Stimulated activated CD8-positive, alpha-beta memory T cell treated with anti-CD3 and anti-CD28 coated beads, Interleukin-7, amount 100 ng/mL, for 1 hour (primary cell): Measurements from ENCODE around the gene SLC17A8.

Source experiments
- DNase-seq, 2 donors: peaks; one replicate each; pipeline ENCODE4 v3.0.0-alpha.2; 2020; ENCODE audit warnings: low read depth in 2 of 2

Gene SLC17A8

DNA sequence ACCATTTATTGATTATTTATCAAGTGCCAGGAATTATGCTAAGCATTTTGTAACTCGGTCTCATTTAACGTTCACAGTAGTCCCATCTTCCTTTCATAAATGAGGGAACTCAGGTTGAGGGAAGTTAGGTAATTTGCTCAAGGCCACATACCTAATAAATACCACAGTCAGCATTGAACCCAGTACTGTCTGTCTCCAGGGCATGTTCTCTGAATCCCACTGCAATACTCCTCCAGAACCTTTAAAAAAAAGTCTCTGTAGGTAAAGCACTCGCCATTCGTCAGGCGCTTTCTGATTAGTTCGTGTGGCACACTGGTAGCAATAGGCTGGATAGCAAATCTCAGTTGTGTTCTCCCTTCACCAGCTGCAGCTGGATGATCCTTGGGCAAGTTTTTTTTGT is 14.3 kb downstream of the SLC17A8 start:
- DNase-seq = no peak

- DNase-seq = no peak
Observed at GRCh38 chr12:100372853-100373640, 16.2 kb downstream of the SLC17A8 start.

- no peak for DNase-seq
Observed at GRCh38 chr12:100375038-100375735, 18.3 kb downstream of the SLC17A8 start.

DNA sequence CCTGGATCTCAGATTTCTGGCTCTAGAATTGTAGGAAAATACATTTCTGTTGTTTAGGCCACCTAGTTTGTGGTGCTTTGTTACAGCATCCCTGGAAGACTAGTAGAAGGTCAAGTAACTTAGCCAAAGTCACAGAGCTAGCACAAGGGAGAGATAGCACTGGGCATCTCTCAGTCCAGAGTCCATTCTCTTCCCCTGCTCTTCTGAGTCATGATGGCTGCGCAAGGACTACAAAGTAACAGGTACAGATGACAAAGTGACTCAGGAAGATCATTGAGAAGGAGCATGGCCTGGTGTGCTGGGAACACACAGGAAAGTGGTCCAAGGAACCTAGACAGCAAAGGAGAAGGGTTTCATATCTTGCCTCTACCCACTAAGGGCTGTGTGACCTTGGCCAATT is 19.3 kb downstream of the SLC17A8 start:
- DNase-seq = no peak

- no peak for DNase-seq
Observed at GRCh38 chr12:100381379-100381778, 24.5 kb downstream of the SLC17A8 start.

GRCh38 chr12:100382338-100382737 is 25.5 kb downstream of the SLC17A8 start:
- DNase-seq = no peak

GRCh38 chr12:100383586-100384558 is 27.0 kb downstream of the SLC17A8 start:
- no peak for DNase-seq

DNA sequence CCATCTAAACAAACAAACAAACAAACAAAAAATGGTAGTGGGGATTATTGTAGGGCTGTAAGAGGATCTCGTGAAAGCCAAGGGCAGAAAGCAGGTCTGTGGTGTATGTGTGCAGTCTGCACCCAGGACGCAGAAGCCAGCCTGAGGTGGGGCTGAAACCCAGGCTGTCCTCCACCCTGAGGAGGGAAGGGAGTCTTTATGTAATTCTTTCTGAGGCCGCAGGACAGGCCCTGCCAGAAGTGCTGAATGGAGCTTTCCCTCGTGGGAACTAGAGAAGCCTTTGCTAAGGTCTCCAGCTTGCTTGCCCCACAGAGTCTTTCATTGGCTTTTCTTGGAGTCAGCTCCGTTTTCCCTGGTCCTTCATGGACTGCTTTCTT is 27.7 kb downstream of the SLC17A8 start:
- no peak for DNase-seq

GRCh38 chr12:100388382-100388781 is 31.5 kb downstream of the SLC17A8 start:
- no peak for DNase-seq

GRCh38 chr12:100391856-100392255 is 35.0 kb downstream of the SLC17A8 start:
- DNase-seq = no peak

DNA sequence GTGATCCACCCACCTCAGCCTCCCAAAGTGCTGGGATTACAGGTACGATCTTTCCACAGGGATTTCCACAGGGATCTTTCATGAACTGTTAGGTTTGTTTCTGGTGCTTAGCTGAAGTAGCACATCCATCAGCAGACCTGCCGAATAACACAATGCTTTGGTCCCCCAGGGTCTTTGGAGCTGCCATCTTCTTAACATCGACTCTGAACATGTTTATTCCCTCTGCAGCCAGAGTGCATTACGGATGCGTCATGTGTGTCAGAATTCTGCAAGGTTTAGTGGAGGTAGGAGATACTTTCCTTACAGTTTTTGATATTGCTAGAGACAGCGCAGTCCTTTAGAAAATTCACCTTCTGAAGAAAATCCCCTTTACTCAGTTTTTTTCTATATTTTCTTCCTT is 36.3 kb downstream of the SLC17A8 start:
- DNase-seq = no peak

DNA sequence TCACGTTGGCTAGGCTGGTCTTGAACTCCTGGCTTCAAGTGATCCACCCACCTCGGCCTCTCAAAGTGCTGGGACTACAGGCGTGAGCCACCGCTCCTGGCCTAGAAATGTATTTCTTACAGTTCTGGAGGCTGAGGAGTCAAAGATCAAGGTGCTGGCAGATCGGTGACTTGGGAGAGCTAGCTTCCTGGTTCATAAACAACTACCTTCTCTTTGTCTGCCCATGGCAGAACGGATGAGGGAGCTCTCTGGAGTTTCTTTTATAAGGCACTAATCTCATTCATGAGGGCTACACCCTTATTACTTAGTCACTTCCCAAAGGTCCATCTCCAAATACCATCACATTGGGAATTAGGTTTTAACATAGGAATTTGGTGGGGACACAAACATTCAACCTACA is 38.9 kb downstream of the SLC17A8 start:
- no peak for DNase-seq

- DNase-seq = no peak
Observed at GRCh38 chr12:100398307-100398706, 41.4 kb downstream of the SLC17A8 start.

GRCh38 chr12:100399095-100399494 is 42.2 kb downstream of the SLC17A8 start:
- DNase-seq = no peak

DNA sequence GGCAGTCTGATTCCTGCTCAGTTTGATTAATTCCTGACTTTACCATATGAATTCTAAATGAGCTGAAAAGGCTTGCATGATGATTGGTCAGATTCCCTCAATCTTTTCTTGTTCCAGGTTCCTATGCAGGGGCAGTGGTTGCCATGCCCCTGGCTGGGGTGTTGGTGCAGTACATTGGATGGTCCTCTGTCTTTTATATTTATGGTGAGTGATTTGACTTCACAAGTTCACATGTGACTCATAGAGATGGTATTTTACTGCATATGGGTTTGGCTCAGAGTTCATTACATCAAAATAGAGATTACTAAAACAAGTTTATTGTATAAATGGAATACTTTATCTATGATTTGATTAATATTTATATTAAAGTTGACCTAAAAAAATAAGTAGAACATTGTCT is 44.8 kb downstream of the SLC17A8 start:
- DNase-seq = no peak

- DNase-seq = no peak
Observed at GRCh38 chr12:100402763-100403162, 45.9 kb downstream of the SLC17A8 start.

DNA sequence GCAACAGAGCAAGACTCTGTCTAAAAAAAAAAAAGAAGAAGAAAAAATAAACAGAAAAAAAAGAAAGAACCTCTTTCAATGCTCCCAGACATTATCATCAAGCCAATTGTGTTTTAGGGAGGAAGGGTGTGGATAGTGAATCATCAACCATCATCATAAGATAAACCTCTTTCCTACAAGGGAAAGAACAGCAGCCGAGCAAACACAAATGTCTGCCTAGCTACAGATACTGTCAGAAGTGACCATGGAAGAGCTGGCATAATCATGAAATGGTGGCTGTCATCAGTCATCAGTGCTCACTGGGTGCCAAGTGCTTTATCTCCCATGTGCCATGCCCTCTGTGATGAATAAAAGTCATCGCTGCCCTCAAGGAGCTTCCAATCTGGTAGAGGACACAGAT is 46.6 kb downstream of the SLC17A8 start:
- DNase-seq = no peak

DNA sequence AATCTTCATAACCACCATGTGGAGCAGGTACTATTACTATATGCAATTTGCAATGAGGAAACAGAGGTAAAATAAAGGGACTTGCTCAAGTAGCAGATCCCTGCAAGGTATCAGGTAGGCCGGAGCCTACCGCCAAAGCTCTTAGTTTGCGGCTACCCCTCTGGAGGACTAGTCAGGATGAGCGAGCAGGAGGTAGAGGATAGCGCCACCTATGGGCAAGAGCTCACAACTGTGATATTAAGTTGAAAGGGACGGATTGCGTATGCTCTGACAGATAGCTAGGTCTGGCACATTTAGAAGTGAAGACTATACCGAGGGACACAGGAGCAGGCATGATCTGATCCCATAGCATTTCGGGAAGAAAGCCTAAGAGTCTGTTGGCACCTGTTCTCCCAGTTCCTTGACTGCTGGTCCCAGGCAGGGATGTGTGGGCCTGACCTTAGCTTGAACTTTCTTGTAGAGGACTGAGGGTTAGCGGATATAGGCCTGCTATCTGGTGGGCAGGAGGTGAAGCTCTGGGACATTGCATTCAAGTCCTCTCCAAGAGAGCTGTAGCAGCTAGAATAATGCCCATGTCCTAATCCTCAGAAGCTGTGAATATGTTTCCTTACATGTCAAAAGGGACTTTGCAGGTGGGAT is 48.0 kb downstream of the SLC17A8 start:
- DNase-seq = no peak

DNA sequence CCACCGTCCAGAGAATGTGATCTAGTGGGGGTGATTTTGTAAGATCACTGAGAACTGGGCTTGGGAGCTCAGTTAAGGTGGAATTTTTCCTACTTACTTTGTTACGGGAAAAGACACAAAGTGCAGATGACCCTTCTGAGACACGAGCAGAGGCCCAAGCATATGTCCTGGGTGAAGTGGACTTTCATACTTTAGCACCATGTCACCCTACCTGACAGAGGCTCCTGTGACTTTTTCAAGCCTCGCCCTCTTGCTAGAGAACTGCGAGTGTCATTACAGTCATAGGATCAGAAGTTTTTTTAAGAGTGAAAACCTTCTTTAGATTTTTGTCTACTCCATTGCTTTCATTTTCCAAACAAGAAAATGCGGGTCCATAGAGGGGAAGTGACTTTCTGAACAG is 56.1 kb downstream of the SLC17A8 start:
- no peak for DNase-seq

DNA sequence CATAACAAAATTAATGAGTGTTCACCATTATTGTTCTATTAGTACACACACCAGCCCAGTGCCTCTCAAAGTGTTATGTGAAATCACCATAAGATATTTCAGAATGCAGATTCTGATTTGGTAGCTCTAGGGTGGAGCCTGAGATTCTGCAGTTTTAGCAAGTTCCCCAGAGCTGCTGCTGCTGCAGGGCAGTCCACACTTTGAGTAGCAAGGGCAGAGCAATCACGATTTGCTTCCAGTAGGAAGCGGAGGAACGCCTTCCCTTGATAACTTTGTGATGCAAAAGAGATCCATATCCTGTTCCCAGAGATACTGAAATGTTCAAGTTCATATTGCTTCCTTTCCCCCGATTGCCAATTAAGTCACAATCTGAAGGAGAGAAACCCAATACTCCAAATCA is 57.9 kb downstream of the SLC17A8 start:
- no peak for DNase-seq

DNA sequence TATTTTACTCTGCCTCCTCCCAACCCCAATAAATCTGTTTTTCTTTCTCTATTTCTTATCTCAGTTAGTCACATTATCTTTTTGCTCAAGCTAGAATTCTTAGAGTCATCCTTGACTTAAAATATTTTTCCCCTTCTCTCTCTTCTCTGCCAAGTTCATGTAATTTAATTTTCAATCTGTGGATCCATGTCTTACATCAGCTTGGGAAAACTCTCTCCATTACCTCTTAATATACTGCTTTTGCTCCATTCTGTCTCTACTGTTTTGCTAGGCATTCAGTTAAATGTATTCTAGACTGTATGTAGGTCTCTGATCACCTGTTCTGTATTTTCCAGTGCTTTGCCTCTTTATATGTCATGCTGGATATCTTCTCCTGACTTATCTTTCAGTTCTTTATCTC is 65.8 kb downstream of the SLC17A8 start:
- DNase-seq = no peak

DNA sequence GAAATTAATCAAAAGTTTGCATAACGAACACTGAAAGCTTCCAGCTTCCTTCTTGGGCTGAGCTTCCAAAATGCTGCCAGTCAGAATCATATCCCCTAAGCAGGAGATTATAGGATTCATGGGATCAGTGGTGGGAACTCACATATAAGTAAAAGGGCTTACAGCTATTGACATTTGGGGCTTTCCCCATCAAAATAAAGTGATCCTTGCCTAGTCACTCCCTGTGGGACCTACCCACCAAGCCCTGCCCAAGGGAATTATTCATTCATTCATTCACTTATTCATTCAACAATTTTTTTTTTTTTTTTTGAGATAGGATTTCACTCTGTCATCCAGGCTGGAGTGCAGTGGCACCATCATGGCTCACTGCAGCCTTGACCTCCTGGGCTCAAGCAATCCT is 69.3 kb downstream of the SLC17A8 start:
- no peak for DNase-seq
